Central memory CD4-positive, alpha-beta T cell (primary cell): ENCODE measurements around the gene SMAD3.
"Not testable (repeated sequence)": the region's sequence is repeated elsewhere in the genome, so short reads cannot be mapped to it uniquely, and the experiment has no call there.

Experiments
- DNase-seq: peaks from one replicate; pipeline ENCODE4 v3.0.0; 2022
- total RNA-seq, 3 experiments: gene quantifications; one replicate each; lab custom pipeline; 2026; lab: John Stamatoyannopoulos, UW

The SMAD3 gene
- total RNA-seq, result 58.3 to 183 (median 82.8) reads per million in 3 experiments

DNA sequence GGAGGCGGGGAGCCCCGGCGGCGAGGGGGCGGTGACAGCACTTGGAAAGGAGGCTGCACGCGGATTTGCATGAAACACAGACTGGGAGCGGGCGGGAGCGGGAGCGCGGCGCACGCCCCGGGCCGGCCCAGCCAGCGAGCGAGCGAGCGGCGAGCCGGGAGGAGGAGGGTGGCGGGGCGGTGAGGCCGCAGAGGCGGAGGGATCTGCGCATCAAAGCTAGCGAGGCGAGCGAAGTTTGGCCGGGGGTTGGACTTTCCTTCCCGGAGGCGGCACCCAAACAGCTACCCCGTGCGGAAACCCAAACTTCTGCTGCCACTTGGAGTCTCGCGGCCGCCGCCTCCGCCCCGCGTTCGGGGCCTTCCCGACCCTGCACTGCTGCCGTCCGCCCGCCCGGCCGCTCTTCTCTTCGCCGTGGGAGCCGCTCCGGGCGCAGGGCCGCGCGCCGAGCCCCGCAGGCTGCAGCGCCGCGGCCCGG, at the start of gene SMAD3:
TSS of gene SMAD3 (plus strand) at position 72 of the 475 bp plus-strand sequence. CDS start 553 bp downstream, outside the sequence.
- peak; percentile 65 for DNase-seq

DNA sequence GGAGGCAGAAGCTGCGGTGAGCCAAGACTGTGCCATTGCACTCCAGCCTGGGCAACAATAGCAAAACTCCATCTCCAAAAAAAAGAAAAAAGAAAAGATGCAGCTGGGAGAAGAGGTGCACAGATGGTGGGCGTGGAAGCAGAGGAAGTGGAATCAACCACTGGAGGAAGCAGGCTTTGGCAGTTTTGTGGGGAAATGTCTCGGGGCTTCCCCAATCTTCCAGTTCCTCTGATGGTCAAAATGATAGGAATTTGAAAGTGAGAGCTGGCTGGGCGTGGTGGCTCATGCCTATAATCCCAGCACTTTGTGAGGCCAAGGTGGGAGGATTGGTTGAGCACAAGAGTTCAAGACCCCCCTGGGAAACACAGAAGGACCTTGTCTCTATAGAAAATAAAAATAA, 48.1 kb upstream of the SMAD3 start:
- no peak for DNase-seq

DNA sequence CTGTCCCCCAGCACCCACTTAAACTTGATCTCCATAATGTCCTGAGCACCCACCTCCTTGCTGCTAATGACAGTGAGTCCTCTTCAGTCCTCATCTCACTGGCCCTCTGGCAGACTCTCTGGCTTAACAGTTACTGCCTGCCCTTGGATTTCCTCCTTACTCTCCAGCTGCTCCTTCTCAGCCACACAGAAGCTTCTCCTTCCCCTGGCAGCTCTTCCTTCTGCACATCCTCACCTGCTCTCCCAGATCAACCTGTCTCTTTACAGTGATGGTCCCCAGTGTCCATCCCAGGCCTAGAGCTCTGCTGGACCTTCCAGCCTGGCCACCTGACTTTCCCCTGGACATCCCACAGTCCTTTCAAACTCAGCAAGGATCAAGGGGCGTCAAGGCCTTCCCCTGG, 47.4 kb upstream of the SMAD3 start:
- no peak for DNase-seq

DNA sequence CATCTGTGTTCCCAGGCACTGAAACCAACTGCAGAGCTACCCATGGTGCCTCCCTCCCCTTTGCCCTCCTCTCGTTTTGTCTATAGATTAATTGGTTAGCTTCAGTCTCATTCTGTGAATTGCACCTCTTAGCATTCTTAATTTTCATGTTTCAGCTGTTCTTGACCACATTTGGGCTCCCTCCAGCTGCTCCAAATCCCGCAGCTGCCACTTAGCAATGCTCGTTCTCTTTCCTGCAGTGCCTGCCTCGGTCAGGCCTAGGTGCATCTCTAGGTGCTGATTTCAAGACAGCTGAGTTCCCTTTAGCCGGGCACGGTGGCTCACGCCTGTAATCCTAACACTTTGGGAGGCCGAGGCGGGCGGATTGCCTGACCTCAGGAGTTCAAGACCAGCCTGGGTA, 47.0 kb upstream of the SMAD3 start:
- no peak for DNase-seq

DNA sequence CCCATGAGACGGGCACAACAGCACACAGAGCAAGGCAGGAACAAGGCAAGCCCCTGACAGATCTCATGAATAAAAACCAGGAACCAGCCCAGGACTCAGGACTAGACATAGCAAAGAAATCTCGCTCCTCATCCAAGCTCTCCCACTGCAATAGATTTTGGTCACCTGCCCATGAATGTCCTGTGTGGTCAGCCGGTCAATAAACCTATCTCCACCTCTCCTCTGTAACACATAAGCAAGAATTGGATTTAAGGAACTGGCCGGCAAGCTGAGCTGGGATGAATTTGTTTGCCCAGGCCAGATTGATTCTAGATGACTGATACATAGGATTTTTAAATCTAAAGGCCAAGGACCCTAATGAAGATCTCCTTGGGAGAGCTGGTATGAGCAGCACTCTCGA, 46.3 kb upstream of the SMAD3 start:
- no peak for DNase-seq

DNA sequence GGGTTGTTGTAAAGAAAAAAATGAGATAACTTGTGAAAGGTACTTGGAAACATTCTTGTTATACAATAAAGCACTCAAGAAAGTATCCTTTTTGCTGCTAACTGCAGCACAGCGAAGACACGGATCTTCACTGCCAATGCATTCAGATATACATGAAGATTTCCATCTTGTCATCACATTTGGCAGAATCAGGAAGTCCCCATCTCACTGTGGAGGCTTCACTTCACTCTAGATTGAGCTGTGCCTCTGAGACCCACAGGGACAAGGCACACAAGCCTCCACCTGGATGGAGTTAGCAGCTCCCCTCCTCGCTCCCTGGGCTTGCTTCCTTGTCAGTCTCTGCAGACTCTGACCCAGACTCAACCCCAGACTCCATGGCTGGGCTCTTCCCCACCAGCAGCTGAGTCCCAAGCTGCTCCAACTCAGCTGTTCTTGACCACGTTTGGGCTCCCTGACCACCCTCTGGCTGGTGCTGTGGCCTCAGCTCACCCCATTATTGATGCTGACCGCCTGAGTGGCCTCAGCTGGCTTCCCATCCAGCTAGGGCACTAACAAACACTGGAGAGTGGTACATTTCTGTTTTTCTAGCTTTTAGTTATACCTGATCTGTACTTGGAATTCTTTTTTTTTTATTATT, 45.4 kb upstream of the SMAD3 start:
- DNase-seq, result no peak

DNA sequence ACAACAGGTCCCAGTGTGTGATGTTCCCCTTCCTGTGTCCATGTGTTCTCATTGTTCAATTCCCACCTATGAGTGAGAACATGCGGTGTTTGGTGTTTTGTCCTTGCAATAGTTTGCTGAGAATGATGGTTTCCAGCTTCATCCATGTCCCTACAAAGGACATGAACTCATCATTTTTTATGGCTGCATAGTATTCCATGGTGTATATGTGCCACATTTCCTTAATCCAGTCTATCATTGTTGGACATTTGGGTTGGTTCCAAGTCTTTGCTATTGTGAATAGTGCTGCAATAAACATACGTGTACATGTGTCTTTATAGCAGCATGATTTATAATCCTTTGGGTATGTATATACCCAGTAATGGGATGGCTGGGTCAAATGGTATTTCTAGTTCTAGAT, 44.7 kb upstream of the SMAD3 start:
- not testable (repeated sequence) for DNase-seq

DNA sequence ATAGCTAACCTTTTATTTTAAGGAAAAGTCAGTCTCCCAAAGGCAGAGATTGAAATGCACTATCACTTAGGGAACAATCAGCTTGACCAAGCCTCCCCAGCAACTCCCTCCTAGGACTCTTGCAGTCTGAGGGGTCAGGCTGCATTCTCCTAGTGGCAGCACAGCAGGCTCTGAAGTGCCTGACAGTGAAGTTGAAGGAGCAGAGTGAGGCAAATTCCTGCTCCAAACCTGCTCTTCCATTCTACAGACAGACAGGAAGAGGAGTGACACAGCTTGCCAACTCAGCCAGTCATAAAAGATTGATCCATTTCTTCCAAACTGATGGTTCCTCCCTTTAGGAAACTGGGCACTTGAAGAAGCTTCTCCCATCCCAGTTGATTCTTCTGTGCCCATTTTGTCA, 43.9 kb upstream of the SMAD3 start:
- DNase-seq, result no peak

DNA sequence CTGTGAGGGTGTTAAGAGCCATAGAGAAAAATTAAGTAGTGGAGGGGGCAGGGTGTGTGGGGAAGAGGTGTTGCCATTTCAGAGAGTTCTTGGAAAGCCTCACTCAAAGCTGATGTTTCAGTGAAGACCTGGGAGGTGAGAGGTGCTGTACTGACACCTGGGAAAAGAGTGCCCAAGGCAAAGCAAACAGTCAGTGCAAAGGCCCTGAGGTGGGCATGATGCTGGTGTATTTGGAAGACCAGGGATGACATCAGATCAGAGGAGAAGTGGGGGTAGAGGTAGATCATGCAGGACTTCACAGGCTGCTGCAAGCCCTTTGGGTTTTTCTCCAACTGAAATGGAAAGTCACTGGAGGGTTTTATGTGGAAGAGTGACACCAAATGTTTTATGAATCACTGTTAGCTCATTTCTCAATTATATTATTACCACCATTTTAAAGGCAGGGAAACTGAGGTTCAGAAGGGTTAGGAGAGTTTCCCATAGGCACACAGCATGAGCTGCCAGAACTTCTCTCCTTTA, 42.8 kb upstream of the SMAD3 start:
- DNase-seq, result no peak

DNA sequence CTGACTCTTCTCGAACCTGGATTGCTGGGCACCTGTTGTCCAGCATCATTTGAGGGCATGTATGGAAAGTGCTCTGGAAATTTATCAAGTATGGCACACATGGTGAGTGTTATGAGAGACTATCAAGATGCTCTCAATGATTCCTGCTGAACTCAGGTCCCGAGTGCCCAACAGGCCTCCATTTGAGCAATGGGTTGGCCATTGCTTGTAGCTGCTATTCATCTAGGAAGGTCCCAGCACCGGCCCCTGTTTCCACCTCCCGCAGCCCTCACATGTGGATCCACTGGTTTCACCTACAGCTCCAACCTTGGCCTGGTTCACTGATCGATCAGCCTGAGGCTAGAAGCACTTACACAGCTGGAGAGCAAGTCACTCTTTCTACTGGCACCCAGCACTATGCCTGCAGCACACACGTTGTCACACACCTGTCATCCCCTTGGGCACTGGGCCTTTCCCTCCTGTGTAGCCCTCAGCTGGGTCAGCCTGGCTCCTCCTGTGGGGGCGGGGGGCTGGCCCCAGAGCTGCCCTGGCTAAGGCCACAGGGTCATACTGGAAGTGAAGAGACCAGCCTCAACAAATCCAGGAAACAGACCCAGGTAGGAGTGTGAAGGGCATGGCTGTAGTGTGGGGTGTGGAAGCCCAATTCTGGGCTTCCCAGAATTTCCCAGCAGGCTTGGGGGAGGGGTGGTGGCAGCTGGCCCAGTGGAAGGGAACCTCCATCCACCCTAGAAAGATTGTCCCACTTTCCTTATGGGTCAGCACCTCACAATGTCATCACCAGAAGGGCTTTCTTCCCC, 41.7 kb upstream of the SMAD3 start:
- no peak for DNase-seq

DNA sequence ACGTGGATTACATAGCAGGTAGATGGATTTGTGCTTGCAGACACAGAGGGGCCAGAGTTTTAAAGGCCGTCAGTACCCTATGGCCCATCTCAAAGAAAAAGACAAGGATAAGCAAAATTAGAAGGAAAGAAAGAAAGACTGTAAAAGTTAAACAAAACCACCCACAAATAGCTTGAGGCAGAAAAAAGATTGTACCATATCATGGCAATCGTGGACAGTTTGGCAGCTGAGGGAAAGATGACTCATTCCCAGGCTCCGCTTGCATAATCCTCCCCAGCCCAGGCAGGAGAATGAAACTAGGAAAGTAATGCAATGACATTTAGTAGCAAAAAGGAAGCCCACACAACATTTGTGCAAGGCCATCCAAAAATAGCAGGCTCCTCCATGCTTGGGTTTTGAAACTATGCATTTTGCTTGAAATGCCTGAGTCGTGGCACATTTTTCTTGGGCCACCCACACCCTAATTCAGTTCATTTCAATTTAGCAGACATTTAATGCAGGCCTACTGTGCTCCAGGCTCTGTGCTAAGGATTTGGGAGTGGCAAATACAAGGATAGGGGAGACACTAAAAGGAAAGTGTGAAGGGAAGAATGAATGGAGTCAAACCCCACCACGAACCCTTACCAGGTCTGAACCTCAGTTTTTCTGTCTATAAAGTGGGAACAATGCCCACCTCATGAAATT, 40.9 kb upstream of the SMAD3 start:
- DNase-seq, result no peak

DNA sequence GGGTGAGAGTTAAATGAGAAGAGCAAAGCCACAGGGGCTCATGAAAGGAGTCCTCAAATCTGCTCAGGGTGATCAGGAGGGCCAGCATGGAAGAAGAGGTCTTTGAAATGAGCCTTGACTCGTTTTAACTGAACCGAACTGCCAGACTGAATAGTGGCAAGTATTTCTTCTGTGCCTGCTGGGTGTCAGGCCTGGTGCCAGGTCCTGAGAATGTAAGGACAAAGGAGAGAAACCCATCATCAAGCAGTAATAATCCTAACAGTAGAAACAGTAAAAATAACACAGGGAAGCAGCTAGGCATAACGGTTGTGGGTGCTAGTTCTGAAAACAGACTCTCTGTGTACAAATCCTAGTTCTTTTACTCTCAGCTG, 40.4 kb upstream of the SMAD3 start:
- no peak for DNase-seq

DNA sequence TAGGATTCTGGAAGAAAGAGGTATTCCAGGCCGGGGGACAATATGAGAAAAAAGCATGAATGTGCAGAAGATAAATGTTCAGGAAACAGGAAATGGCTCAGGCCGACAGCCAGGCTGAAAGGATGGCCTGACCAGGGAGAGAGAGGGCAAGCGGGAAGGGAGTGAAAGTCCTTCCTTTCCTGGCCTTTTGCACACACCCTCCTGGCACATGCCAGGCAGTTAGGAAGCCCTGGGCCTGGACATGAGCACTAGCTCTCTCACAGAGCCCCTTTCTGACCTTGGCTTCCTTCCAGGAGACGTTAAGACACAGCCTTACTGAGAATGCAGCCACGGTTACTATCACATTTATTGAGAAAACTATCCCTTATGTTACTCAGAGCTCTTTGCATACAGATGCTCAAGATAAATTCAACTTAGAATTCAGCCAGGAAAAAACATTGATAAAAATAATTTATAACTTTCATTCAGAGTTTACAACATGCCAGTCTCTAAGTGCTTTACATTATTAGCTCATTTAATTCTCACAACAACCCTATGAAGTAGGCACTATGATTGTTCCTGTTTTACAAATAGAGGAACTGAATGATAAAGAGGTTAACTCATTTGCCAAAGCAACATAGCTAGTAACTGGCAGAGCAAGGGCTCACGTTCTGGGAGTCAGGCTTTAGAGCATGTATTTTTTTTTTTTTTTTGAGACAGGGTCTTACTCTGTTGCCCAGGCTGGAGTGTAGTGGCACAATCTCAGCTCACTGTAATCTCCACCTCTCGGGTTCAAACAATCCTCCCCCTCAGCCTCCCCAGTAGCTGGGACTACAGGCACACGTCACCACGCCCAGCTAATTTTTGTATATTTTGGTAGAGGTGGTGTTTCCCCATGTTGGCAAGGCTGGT, 39.4 kb upstream of the SMAD3 start:
- no peak for DNase-seq

DNA sequence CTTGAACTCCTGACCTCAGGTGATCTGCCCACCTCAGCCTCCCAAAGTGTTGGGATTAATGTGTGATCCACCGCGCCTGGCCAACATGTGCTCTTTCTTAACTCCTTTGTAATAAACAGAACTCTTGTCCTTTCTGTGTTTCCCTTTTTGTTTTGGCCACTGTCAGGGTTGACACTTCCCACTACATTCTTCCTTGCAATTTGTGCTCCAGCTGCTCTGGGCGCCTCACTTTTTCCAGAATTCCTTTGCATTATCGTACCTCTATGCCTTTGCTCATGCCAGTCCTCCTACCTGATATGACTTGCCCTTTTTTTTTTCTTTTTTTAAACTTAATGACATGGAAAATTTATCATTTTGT, 38.8 kb upstream of the SMAD3 start:
- DNase-seq, result no peak

DNA sequence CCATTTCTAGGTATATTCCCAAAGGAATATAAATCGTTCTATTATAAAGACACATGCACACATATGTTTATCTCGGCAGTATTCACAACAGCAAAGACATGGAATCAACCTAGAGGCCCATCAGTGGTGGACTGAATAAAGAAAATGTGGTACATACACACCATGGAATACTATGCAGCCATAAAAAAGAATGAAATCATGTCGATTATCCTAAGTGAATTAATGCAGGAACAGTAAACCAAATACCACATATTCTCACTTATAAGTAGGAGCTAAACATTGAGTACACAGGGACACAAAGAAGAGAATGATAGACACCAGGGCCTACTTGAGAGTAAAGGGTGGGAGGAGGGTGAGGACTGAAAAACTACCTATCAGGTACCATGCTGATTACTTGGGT, 37.0 kb upstream of the SMAD3 start:
- DNase-seq, result not testable (repeated sequence)

DNA sequence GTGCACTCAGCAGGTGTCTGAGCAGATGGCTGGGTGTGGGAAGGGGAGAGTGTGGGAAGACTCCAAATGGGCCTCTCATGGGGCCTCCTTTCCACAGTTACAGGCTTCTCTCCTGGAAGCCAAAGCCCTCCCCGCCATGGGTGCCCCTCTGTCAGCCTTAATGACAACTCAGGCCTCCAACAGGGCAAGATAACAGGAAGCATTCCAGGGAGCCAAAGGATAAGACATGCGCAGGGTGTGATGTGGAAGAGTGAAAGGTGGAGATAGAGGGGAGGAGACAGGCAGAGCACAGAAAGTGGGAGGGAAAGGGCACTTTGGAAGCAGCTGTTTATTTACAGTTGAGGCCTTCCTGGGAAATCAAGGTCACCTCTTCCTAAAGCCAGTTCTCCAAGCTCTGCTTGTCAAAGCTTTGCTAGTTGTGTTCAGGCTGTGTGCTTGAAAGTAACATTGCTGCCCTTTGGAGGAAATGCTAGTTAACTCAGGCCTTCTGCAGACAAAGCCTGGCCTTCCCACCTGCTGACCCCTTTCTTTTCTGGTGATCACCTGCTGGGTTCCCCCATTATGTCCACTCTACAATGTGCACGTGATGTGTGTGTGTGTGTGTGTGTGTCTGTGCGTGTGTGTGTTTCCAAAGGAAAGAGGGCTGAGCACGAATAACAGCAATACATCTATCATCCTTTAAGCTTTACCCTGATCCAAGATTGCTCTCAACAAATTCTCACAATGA, 35.2 kb upstream of the SMAD3 start:
- no peak for DNase-seq

DNA sequence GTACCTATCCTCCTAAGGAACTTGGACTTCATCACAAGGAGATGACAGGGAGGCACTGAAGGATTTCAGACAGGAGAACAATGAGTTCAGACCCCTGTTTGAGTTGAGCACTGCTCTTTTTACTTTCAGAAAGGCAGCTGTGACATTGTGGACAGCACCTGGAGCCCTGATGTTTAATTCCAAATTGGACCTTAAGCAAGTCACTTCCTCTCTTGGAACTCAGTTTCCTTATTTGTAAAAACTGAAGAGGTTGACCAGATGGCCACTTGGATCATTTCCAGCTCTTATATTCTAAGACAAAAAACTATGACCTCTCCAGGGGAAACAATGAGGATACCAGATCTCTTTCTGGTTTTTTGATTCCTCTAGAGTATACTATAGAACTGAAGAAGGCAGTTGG, 34.1 kb upstream of the SMAD3 start:
- DNase-seq, result no peak

DNA sequence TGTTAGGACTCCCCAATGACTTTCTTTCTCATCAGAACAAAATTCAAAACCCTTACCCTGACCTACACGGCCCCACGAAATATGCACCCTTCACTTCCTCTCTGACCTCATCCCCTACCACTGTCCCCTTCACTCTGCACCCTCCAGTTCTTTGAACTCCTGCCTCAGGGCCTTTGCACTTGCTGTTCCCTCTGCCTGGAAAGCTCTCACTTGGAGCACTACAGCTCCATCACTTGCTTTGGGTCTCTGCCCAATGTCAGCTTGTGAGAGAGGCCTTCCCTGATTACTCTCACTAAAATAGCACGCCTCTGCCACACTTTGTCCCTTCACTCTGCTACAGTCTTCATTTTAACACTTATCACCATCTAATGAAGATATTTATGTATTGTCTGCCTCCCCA, 32.8 kb upstream of the SMAD3 start:
- no peak for DNase-seq

DNA sequence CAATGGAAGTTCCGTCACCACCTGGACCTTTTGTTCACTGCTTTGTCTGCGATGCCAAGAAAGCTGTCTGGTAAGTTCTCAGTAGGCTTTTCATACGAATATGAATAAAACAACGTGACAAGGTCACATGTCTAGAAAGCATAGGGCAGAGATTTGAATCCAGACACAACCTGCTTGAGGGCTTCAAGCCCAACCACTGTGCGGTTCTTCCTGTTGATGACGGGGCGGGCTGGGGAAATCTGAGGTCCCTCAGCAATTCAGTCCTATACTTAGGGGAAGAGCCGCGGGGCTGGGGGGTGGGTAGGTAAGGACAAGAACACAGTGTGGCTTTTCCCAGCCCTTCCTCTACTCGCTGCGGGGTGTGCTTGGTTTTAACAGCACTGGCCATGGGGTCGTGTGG, 32.4 kb upstream of the SMAD3 start:
- DNase-seq, result peak; percentile 40

DNA sequence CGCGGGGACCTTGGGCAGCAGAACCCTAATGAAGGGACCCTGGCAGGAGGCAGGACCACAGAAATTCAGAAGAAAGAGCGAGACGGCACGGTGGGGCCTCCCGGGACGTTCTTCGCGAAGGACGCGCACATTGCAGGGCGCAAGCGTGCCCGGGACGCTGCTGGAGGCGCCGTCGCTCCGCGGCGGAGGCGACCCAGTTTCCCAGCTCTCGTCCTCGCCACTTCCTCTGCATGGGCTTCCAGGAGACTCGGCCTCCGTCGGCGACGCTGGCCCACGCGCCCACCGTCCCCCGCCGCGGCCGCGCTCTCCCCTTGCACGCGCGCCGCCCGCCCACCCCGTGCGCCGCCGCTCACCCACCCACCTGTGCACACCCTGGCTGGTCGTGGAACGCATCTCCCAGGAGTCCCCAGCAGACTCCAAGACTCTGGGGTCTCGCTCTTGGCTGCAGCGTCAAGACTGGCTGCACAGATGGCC, 31.8 kb upstream of the SMAD3 start:
- peak; percentile 23 for DNase-seq

DNA sequence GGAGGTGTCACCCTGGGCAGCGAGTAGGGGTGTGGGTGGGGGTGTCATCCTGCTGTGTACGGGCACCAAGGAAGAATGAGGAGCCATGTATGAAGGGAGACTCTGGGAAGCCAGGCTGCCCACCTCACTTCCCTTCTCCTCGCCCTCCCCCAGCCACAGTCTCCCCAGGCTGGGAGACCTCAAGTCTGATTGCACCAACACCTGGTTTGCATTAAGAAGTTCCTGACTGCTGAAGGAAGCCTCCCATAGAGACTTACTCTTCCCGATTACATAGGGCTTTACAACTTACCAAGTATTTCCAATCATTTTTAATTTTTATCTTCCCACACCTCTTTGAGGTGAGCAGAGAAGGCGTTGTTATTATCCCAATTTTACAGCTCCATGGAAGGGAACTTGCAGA, 29.5 kb upstream of the SMAD3 start:
- DNase-seq, result no peak
